ENCODE results near the gene PAIP2. TPM values are rescaled to one million over a fixed set of nuclear protein-coding genes. Genes with fewer than 3 reads are reported as not detected.

The PAIP2 gene, protein sequence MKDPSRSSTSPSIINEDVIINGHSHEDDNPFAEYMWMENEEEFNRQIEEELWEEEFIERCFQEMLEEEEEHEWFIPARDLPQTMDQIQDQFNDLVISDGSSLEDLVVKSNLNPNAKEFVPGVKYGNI
- 81.2 to 92.6 TPM (median 82.0 TPM) in 5 replicates for total RNA-seq (2022; extraction: Qiagen RNA extraction; ENCODE audit: low read depth)

DNA sequence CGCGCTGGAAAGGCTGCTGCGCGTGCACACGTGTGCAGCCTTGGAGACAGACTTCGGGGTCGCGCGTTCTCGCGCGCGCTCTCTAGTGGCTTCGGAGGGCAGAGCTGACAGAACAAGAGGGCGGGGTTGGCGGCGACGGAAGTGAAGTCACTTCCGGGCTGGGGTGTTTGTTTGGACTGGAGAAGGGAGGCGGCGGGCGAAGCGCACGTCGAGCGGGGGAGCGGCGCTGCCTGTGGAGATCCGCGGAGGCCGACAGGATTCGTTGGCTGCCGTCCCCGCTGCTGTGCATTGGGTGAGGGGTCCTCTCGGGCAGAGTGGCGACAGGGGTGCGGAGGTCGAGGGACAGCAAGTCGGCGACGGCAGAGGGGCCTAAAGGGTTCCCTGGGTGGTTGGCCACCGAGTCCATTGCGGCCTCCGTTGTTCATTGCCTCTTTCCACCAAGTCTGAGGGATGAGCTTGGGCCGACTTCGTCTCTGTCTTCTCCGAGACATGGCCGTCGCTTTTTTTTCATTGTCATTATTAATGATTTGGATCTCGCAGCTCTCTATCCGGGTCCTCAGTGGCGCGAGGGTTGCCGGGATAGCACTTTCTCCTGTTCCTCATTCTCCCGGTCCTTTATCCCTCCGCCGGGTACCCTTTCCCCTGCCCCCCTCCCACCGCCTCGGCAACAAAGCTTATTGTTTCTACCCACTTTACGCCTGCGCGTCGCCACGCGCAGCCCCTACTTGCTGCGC is at the start of gene PAIP2:
TSS of gene PAIP2 (plus strand) at position 166 of the 734 bp plus-strand sequence. CDS start 21,931 bp downstream, outside the sequence.

GRCh38 chr5:139293507-139294373 is 47.9 kb upstream of the PAIP2 start, which contains the start of gene MATR3:
Gene MATR3, plus strand, starts transcription at chr5:139293740. Its CDS starts 13,676 bp downstream, at chr5:139307416.

GRCh38 chr5:139383275-139383992 is 41.8 kb downstream of the PAIP2 start, which contains the start of gene SLC23A1:
Gene SLC23A1, minus strand, starts transcription at chr5:139383297. Its CDS starts 44 bp downstream, at chr5:139383253.

DNA sequence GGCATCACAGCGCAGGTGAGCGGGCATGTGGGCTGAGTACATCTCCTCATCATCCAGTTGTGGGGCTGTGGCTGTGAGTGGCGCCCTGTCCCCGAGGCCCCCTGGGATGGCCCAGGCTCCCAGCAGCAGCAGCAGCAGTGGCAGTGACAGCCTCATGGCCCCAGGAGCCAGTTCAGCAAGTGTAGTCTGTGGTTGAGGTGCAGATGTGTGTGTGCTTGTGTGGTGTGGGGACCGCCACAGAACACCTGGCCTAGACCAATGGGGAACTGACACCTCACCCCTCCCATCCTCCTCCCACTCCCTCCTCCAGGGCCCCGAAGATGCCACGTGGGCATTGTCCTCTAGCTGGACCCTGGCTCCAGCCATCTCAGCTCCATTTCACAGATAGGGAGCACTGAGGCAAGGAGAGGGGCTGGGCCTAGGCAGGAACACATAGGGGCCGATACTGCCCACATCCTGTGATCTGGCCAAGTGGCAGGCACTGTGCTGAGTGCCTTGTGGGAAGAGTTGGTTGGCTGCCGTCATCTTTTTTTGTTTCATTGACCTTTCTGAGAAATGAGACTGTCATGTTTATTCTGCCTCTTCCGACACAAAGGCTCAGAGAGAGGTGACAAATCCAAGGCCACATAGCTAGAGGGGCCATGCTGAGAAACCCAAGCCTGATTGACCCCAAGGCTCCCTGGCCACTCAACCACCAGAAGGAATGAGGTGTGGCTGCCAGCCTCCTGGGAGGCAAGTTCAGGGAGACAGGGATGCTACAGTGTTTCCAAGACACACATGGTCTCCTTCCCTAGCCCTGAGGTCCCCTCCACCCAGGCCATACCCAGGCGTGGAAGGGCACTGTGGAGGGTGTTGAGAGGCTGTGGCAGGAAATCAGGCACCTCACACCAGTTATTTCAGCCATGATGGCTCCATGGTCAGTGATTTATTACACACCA is 48.3 kb downstream of the PAIP2 start, which contains the start of gene MZB1:
TSS of gene MZB1 (minus strand) at position 213 of the 938 bp plus-strand sequence. CDS start at position 156, 57 bp downstream.

GRCh38 chr5:139394654-139395566 is 53.3 kb downstream of the PAIP2 start, which contains the start of gene PROB1:
Gene PROB1, minus strand, starts transcription at chr5:139395104. Its CDS starts 23 bp downstream, at chr5:139395081.

GRCh38 chr5:139403787-139404483 is 62.3 kb downstream of the PAIP2 start, which contains the start of gene SPATA24:
Gene SPATA24, minus strand, starts transcription at chr5:139404089. Its CDS starts 29 bp downstream, at chr5:139404060.

Other genes starting within 250 kb of the PAIP2 start
- gene SIL1, start 143.5 kb upstream of the PAIP2 start, total RNA-seq (2022; extraction: Qiagen RNA extraction; ENCODE audit: low read depth) = 23.4 to 27.9 TPM (median 25.4 TPM) in 5 replicates
- 145 to 215 TPM (median 178 TPM) in 5 replicates for gene MATR3, start 48.1 kb upstream of the PAIP2 start, total RNA-seq (2022; extraction: Qiagen RNA extraction; ENCODE audit: low read depth)
- gene SLC23A1, start 41.4 kb downstream of the PAIP2 start, total RNA-seq (2022; extraction: Qiagen RNA extraction; ENCODE audit: low read depth) = 1.3 to 1.9 TPM (median 1.4 TPM) in 5 replicates
- 0.10 TPM in 1 of 5 replicates, not detected in the others for gene MZB1, start 48.1 kb downstream of the PAIP2 start, total RNA-seq (2022; extraction: Qiagen RNA extraction; ENCODE audit: low read depth)
- 0.17 to 0.31 TPM (median 0.25 TPM) in 5 replicates for gene PROB1, start 53.2 kb downstream of the PAIP2 start, total RNA-seq (2022; extraction: Qiagen RNA extraction; ENCODE audit: low read depth)
- gene SPATA24, start 62.2 kb downstream of the PAIP2 start, total RNA-seq (2022; extraction: Qiagen RNA extraction; ENCODE audit: low read depth) = 4.7 to 7.3 TPM (median 5.2 TPM) in 5 replicates
- gene DNAJC18, start 97.7 kb downstream of the PAIP2 start, total RNA-seq (2022; extraction: Qiagen RNA extraction; ENCODE audit: low read depth) = 4.6 to 10.3 TPM (median 7.0 TPM) in 5 replicates
- 0.29 TPM in 1 of 5 replicates, not detected in the others for gene ECSCR, start 120.9 kb downstream of the PAIP2 start, total RNA-seq (2022; extraction: Qiagen RNA extraction; ENCODE audit: low read depth)
- gene SMIM33, start 129.2 kb downstream of the PAIP2 start, total RNA-seq (2022; extraction: Qiagen RNA extraction; ENCODE audit: low read depth) = not detected in 5 replicates
- gene STING1, start 140.9 kb downstream of the PAIP2 start, total RNA-seq (2022; extraction: Qiagen RNA extraction; ENCODE audit: low read depth) = 1.1 to 1.6 TPM (median 1.2 TPM) in 5 replicates
- gene UBE2D2, start 219.5 kb downstream of the PAIP2 start, total RNA-seq (2022; extraction: Qiagen RNA extraction; ENCODE audit: low read depth) = 105 to 180 TPM (median 173 TPM) in 5 replicates

Measured in A549 treated with GW870086 at 1 μM for 4 hours (cell line).